Left ventricle myocardium inferior (tissue), 1 donor: ENCODE results near the gene PROC. TPM values are rescaled to one million over a fixed set of nuclear protein-coding genes. Genes with fewer than 3 reads are reported as not detected.

Experiments
- DNase-seq: peaks from one replicate; pipeline ENCODE4 v3.0.0-alpha.2; 2020
- H3K27ac ChIP-seq: fragments of 200-600 bp; replicated peaks from 2 replicates; pipeline ENCODE4 v1.8.0; 2021
- H3K27me3 ChIP-seq: fragments of 200-600 bp; 2 replicates; pipeline ENCODE4 v1.8.0; 2021; ENCODE audit warnings: low read depth
- H3K36me3 ChIP-seq: fragments of 200-600 bp; 2 replicates; pipeline ENCODE4 v1.8.0; 2021
- H3K4me1 ChIP-seq: fragments of 200-600 bp; 2 replicates; pipeline ENCODE4 v1.8.0; 2021
- H3K4me3 ChIP-seq: fragments of 200-600 bp; 2 replicates; pipeline ENCODE4 v1.8.0; 2021; ENCODE audit warnings: mild to moderate bottlenecking, moderate library complexity
- H3K9me3 ChIP-seq: fragments of 200-600 bp; replicated peaks from 2 replicates; pipeline ENCODE4 v1.8.0; 2021
- CTCF ChIP-seq: fragments of 200-600 bp; IDR thresholded peaks from 2 replicates; pipeline ENCODE4 v1.8.0; 2021; ENCODE audit warnings: antibody characterized with exemption, mild to moderate bottlenecking, borderline replicate concordance
- intact Hi-C: fragments of 100-400 bp; cut with micrococcal nuclease; formaldehyde crosslinking; loops from one replicate; pipeline ENCODE4 v1.11.0; 2022
- total RNA-seq: library from RNA; stranded (reverse); fragmentation: NEBNext Ultra II Directional; extraction: Animal tissue kit (Norgen Biotek cat#: 25700); gene quantifications from one replicate; pipeline ENCODE4 v1.2.1, GENCODE V29; 2021
- donor health status: DM: no; HTN: yes; CAD: no; lungs with severe emphysema.

The PROC gene
- total RNA-seq, 1 donor from 2014 or later: not detected

GRCh38 chr2:127417406-127417805, 821 bp upstream of the PROC start:
- DNase-seq: no peak
- H3K4me3 ChIP-seq: no peak overlapping the region
- TF ChIP-seq CTCF: no peak
- H3K9me3 ChIP-seq: no peaks in the 10 kb centered on the region
- no peak overlapping the region for H3K27ac ChIP-seq
- H3K36me3 ChIP-seq: no peaks in the 10 kb centered on the region
- intact Hi-C loops: no loop called here
- peaks cover 22% of the 10 kb centered on the region for H3K4me1 ChIP-seq
- peaks cover 61% of the 10 kb centered on the region for H3K27me3 ChIP-seq

GRCh38 chr2:127419112-127419430, 844 bp downstream of the PROC start:
- intact Hi-C loops: no loop called here

GRCh38 chr2:127419448-127420038, 1.3 kb downstream of the PROC start:
- DNase-seq: no peak
- intact Hi-C loops: no loop called here
- TF ChIP-seq CTCF: no peak

More at GRCh38 chr2:127419112-127419430, 844 bp downstream of the PROC start:
- TF ChIP-seq CTCF: no peak
- Histone ChIP-seq H3K4me3 (no peak overlapping the region), H3K4me1 (peaks cover 34% of the 10 kb centered on the region), H3K36me3 (no peaks in the 10 kb centered on the region), H3K9me3 (no peaks in the 10 kb centered on the region), H3K27me3 (peaks cover 78% of the 10 kb centered on the region), H3K27ac (no peak overlapping the region)
- no peak for DNase-seq

GRCh38 chr2:127420039-127420864, 2.0 kb downstream of the PROC start:
- Histone ChIP-seq H3K27ac (no peak overlapping the region), H3K36me3 (no peaks in the 10 kb centered on the region), H3K4me1 (peaks cover 28% of the 10 kb centered on the region), H3K4me3 (no peak overlapping the region), H3K9me3 (no peaks in the 10 kb centered on the region), H3K27me3 (peaks cover 89% of the 10 kb centered on the region)
- intact Hi-C loops: no loop called here
- no peak for TF ChIP-seq CTCF
- DNase-seq: no peak

More at GRCh38 chr2:127419448-127420038, 1.3 kb downstream of the PROC start:
- Histone ChIP-seq H3K9me3 (no peaks in the 10 kb centered on the region), H3K36me3 (no peaks in the 10 kb centered on the region), H3K4me1 (peaks cover 34% of the 10 kb centered on the region), H3K4me3 (no peak overlapping the region), H3K27me3 (peaks cover 82% of the 10 kb centered on the region), H3K27ac (no peak overlapping the region)

GRCh38 chr2:127421116-127421800, 3.0 kb downstream of the PROC start:
- H3K4me3 ChIP-seq: no peak overlapping the region
- no peak for TF ChIP-seq CTCF
- no peaks in the 10 kb centered on the region for H3K36me3 ChIP-seq
- no peaks in the 10 kb centered on the region for H3K9me3 ChIP-seq
- H3K27ac ChIP-seq: no peak overlapping the region
- peaks cover 18% of the 10 kb centered on the region for H3K4me1 ChIP-seq
- peaks cover 87% of the 10 kb centered on the region for H3K27me3 ChIP-seq
- no peak for DNase-seq
- intact Hi-C loops: no loop called here
